ENCODE results near the gene TMEM121B. TPM values are rescaled to one million over a fixed set of nuclear protein-coding genes. Genes with fewer than 3 reads are reported as not detected.
A peak's percentile ranks its signal among the peaks of the same experiment; 100 is the strongest.

The TMEM121B gene
- total RNA-seq, 2 experiments from 2014 or later: 0.15 to 0.32 TPM

- TF ChIP-seq EZH2phosphoT487 (IDR thresholded peaks at IDR 0.05; ENCODE audit: borderline replicate concordance, low read depth, low read length): no peak
- TF ChIP-seq CTCF (conservative IDR thresholded peaks at IDR 0.05; ENCODE audit: low read length): no peak
- H3K27ac ChIP-seq (ENCODE audit: low read depth, low read length, poor library complexity, severe bottlenecking): peak within 1 kb of the TSS; percentile 19
- peaks cover 50% of the 10 kb centered on the region for H3K4me1 ChIP-seq (ENCODE audit: insufficient read depth, low read length, poor library complexity, severe bottlenecking)
- ChIA-PET POLR2A (interaction anchor here (1.3 kb wide), 1 partner anchor 11 kb away, joined by 3 read pairs; no protein-coding TSS in a partner anchor), CTCF (ENCODE audit: unreplicated experiment) (no interaction called here)
- peak within 1 kb of the TSS; percentile 92 for H3K4me2 ChIP-seq (ENCODE audit: low read length)
- no peaks in the 10 kb centered on the region for H3K9me3 ChIP-seq (ENCODE audit: low read length)
- peaks cover 5% of the 10 kb centered on the region; the same call in 1 of the 2 replicates for H4K20me1 ChIP-seq (ENCODE audit: insufficient read depth, low read length)
- H2AFZ ChIP-seq (ENCODE audit: low read length): peak within 1 kb of the TSS; percentile 93
- H3K9me2 ChIP-seq (ENCODE audit: insufficient read depth, low read length): no peaks in the 10 kb centered on the region
- peak; percentile 92 for DNase-seq (ENCODE audit: low spot score)
- peak within 1 kb of the TSS; percentile 92 for H3K4me3 ChIP-seq (ENCODE audit: low read depth, low read length, poor library complexity, severe bottlenecking)
- no TSS peak for BruUV-seq (replicated peaks)
- intact Hi-C loops (cut with micrococcal nuclease; ENCODE audit: unreplicated experiment): loop anchor here (2.0 kb wide), 1 partner anchor 86 kb away; no protein-coding TSS in a partner anchor
- no peaks in the 10 kb centered on the region for H3K36me3 ChIP-seq (ENCODE audit: insufficient read depth, low read length)
- H3K79me2 ChIP-seq (ENCODE audit: insufficient read depth, low read depth, low read length): no peaks in the 10 kb centered on the region
Observed at GRCh38 chr22:17084554-17085276, 36.4 kb downstream of the TMEM121B start, which contains the start of gene IL17RA. Gene IL17RA (plus strand): TSS chr22:17085000. CDS start chr22:17085092, 92 bp downstream.

- no peaks in the 10 kb centered on the region for H3K9me2 ChIP-seq (ENCODE audit: insufficient read depth, low read length)
- CTCF ChIA-PET (ENCODE audit: unreplicated experiment): no interaction called here
- H4K20me1 ChIP-seq (ENCODE audit: insufficient read depth, low read length): peaks cover 5% of the 10 kb centered on the region; the same call in 1 of the 2 replicates
- no peak overlapping the region for H3K27ac ChIP-seq (ENCODE audit: low read depth, low read length, poor library complexity, severe bottlenecking)
- peak overlapping the region; percentile 92 for H3K4me2 ChIP-seq (ENCODE audit: low read length)
- no peaks in the 10 kb centered on the region for H3K9me3 ChIP-seq (ENCODE audit: low read length)
- H3K79me2 ChIP-seq (ENCODE audit: insufficient read depth, low read depth, low read length): no peaks in the 10 kb centered on the region
- POLR2A ChIA-PET: interaction anchor here (1.3 kb wide), 1 partner anchor 12 kb away, joined by 3 read pairs; no protein-coding TSS in a partner anchor
- intact Hi-C loops (cut with micrococcal nuclease; ENCODE audit: unreplicated experiment): loop anchor here (2.0 kb wide), 1 partner anchor 87 kb away; no protein-coding TSS in a partner anchor
- H3K36me3 ChIP-seq (ENCODE audit: insufficient read depth, low read length): no peaks in the 10 kb centered on the region
- peak overlapping the region; percentile 93; the same call in 1 of the 2 replicates for H2AFZ ChIP-seq (ENCODE audit: low read length)
- no peak for TF ChIP-seq CTCF (conservative IDR thresholded peaks at IDR 0.05; ENCODE audit: low read length)
- no peak for TF ChIP-seq EZH2phosphoT487 (IDR thresholded peaks at IDR 0.05; ENCODE audit: borderline replicate concordance, low read depth, low read length)
- peak overlapping the region; percentile 92 for H3K4me3 ChIP-seq (ENCODE audit: low read depth, low read length, poor library complexity, severe bottlenecking)
- DNase-seq (ENCODE audit: low spot score): no peak
- no TSS peak for BruUV-seq (replicated peaks)
- H3K4me1 ChIP-seq (ENCODE audit: insufficient read depth, low read length, poor library complexity, severe bottlenecking): peaks cover 43% of the 10 kb centered on the region
Observed at GRCh38 chr22:17083811-17084441, 37.2 kb downstream of the TMEM121B start.

Measured in OCI-LY7 (cell line).